Bronchial epithelial cell (primary cell): ENCODE measurements around the gene ASPDH. TPM values are rescaled to one million over a fixed set of nuclear protein-coding genes. Genes with fewer than 3 reads are reported as not detected.

Experiments
- DNase-seq: peaks from one replicate; pipeline ENCODE4 v3.0.0-alpha.2; 2010; ENCODE audit warnings: low read depth
- FAIRE-seq: peaks from 2 replicates; lab custom pipeline; 2011; peaks lifted over from hg19 to GRCh38; lab: Jason Lieb, UNC
- H3K27me3 ChIP-seq: 2 replicates; pipeline ENCODE4 v1.5.1; 2011; ENCODE audit warnings: low read length; ENCODE audit not compliant: control insufficient read depth, insufficient read depth
- H3K36me3 ChIP-seq: 2 replicates; pipeline ENCODE4 v1.5.1; 2011; ENCODE audit warnings: low read length; ENCODE audit not compliant: control insufficient read depth, insufficient read depth
- H3K4me3 ChIP-seq: 2 replicates; pipeline ENCODE4 v1.5.1; 2011; ENCODE audit warnings: mild to moderate bottlenecking, low read depth, low read length, control low read depth
- total RNA-seq: library from RNA; depleted of rRNA; stranded (reverse); fragments of >200 nt; gene quantifications from 2 replicates; pipeline ENCODE4 v1.2.1, GENCODE V29; 2014
- TF ChIP-seq, protein P1 (sequence below): IDR thresholded peaks from 2 replicates; pipeline ENCODE4 v1.5.1; 2011; ENCODE audit warnings: mild to moderate bottlenecking, moderate library complexity, low read length, control low read depth, inconsistent platforms; ENCODE audit not compliant: insufficient read depth, severe bottlenecking

The ASPDH gene
- total RNA-seq, 1 donor from 2014 or later, result not detected

DNA sequence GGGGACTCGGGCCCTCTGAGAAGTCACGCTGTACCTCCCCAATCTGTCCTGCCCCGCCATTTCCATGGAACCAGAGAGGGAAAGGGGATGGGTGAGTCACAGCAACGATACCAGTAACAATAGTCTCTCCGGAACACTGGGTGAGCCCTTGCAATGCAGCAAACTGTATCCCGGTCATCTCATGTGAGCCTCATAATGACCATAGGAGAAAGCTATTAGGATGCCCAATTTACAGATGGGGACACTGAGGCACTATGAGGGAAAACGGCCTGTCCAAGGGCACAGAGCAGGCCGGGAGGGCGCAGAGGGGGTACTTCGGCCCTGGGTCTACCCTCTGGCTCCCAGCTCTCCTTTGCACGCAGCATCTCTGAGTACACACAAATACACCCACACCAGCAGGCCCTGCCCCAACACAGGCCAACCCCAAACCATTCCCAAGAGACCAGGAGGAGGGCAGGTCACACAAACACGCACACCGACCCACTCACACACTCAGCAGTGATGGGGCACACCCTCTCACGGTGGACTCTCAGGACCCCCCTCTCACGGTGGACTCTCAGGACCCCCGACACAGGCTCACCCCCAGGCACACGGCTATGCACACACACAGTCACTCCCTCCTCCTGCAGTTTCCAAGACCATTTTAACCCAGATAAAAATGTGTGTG, 36.3 kb upstream of the ASPDH start:
- no peak for DNase-seq
- Histone ChIP-seq H3K36me3 (no peaks in the 10 kb centered on the region), H3K4me3 (no peak overlapping the region), H3K27me3 (peaks cover 3% of the 10 kb centered on the region)
- TF ChIP-seq, protein P1, sequence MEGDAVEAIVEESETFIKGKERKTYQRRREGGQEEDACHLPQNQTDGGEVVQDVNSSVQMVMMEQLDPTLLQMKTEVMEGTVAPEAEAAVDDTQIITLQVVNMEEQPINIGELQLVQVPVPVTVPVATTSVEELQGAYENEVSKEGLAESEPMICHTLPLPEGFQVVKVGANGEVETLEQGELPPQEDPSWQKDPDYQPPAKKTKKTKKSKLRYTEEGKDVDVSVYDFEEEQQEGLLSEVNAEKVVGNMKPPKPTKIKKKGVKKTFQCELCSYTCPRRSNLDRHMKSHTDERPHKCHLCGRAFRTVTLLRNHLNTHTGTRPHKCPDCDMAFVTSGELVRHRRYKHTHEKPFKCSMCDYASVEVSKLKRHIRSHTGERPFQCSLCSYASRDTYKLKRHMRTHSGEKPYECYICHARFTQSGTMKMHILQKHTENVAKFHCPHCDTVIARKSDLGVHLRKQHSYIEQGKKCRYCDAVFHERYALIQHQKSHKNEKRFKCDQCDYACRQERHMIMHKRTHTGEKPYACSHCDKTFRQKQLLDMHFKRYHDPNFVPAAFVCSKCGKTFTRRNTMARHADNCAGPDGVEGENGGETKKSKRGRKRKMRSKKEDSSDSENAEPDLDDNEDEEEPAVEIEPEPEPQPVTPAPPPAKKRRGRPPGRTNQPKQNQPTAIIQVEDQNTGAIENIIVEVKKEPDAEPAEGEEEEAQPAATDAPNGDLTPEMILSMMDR, result no peak
- no peak for FAIRE-seq

DNA sequence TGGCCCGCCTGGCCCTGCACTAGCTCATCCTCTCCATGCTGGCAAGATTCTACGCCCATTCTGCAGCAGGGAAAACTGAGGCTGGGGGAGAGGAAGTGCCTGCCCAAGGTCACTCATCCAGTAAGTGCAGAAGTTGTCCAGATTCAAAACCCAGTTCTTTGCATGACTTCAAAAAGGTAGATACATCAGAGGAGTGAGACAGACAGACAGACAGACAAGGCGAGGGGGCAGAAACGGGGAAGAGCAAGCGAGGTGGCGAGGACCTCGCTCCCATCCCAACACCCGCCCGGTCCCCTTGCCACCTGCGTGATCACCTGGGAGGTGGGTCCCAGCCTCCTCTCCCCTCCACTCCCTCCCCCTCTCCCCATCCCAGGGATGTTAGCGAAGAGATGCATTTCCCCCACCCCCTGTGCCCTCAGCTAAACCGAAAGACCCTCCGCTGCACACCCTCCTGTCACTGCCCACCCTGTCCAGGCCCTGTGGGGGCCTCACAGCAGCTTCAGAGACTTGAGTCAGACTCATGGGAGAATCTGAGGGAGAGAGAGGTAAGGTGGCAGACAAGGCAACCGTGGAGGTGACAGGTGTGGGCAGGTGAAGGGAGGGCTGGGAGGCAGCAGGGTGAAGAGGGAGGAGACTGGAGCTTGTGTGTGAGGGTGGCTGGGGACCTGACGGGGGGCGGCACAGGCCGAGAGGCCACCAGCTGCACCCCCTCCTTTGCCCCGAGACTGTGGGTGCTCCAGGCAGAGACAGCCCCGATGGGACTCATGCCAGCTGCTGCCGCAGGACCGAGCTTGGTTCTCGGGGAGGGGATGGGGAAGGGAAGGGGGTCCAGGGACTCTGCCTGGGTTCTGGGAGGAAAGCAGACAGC, 35.6 kb upstream of the ASPDH start:
- TF ChIP-seq, protein P1, result no peak
- H3K4me3 ChIP-seq, result no peak overlapping the region
- no peaks in the 10 kb centered on the region for H3K36me3 ChIP-seq
- DNase-seq (no peak), FAIRE-seq (no peak)
- H3K27me3 ChIP-seq, result peaks cover 2% of the 10 kb centered on the region

DNA sequence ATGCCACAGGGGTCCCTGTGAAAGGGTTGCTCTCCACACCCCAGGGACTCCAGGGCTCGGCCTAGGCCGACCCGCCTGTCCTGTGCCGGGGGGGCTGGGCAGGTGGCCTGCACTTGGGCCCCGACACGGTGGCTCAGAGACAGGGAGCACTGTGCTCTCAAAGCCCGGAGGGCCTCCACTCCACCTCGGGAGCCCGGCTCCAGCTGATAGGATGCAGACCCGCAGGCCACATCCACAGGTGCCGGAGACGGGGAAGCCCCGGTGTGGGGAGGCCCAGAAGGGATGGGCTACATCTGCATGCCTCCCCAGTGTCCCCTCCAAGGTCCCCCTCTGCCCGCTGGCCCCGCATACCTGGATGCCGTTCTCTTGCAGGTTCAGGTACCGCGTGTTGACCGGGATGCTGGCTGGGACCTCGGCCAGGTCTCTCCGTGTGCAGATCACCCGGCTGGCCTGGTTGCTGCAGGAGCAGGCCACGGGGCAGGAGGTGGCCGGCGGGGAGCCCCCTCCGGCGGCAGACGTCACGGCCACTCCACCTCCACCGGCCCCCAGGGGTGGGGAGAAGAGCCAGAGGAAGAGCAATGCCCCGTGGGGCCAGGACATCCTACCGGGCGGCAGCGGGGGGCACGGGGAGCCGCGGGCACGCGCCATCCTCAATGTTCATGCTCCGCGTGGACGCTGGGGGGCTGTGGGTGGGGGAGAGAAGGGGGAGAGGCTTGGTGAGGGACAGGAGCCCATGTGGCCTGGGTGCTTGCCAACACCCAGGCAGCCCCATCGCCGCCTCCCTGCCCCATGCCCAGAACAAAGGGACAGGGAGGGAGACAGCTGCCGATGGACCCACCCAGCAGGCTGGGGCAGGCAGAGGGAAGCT, 34.7 kb upstream of the ASPDH start:
- TF ChIP-seq, protein P1, result no peak
- FAIRE-seq, result no peak
- no peak for DNase-seq
- Histone ChIP-seq H3K4me3 (no peak overlapping the region), H3K27me3 (peaks cover 2% of the 10 kb centered on the region), H3K36me3 (no peaks in the 10 kb centered on the region)

DNA sequence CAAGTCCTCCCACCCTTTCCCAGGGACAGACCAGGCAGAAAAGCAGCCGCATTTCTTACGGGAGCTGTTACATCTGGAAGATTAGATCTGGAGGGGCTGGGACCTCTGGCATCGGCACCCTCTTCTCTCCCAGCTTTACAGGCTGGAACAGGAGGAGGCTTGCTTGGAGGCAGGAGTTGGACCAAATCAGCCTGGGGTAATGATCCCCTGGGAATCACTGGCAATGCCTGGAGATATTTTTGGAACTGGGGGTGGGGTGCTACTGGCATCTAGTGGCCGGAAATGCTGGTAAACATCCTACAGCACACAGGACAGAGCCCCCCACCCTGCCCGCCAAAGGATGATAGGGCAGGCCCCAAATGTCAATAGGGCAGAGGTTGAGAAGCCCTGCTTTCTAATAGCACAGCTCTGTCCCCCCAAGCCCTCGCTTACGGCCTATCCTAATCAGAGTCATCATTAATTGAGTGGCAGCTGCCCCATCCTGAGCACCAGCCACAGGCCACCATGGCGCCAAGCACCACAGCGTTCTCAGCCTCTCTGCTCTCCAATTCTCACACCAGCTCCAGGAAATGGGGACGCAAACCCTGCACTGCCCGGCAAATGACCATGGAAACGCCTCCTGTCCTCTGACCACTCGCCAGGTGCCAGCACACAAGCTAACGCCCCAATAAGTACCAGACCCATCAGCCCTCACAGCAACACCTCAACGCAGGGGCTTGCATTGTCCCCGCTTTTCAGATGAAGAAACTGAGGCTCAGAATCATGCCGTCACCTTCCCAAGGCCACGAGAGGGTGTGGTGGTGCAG, 33.9 kb upstream of the ASPDH start:
- DNase-seq (no peak), FAIRE-seq (no peak)
- H3K36me3 ChIP-seq, result no peaks in the 10 kb centered on the region
- H3K4me3 ChIP-seq, result no peak overlapping the region
- TF ChIP-seq, protein P1, result no peak
- peaks cover 2% of the 10 kb centered on the region for H3K27me3 ChIP-seq
